H1 (cell line): ENCODE data around the gene GPSM3.

ENCODE experiments used
- ASH2L ChIP-seq: fragments of 200-600, 300-600 bp; sonication (generic); IDR thresholded peaks from one replicate; pipeline ENCODE4 v1.7.1; 2017; ENCODE audit warnings: low read length
- FOSL1 ChIP-seq: IDR thresholded peaks from 2 replicates; pipeline ENCODE4 v1.6.1; 2011; ENCODE audit warnings: mild to moderate bottlenecking, low read depth, low read length, moderate library complexity; ENCODE audit not compliant: insufficient read depth
- GABPA ChIP-seq: IDR thresholded peaks from 2 replicates; pipeline ENCODE4 v1.6.1; 2011; ENCODE audit warnings: mild to moderate bottlenecking, low read length, moderate library complexity, borderline replicate concordance; ENCODE audit not compliant: insufficient read depth
- KDM1A ChIP-seq: fragments of 200-600, 300-600 bp; sonication (generic); IDR thresholded peaks from 2 replicates; pipeline ENCODE4 v1.7.1; 2016; ENCODE audit warnings: mild to moderate bottlenecking, low read length, borderline replicate concordance
- POLR2A ChIP-seq, 2 experiments: IDR thresholded peaks; 1 replicate in 1 of 2; 2 replicates in 1 of 2; pipeline ENCODE4 v1.6.1; 2011; ENCODE audit warnings: low read depth in 2 of 2, low read length in 2 of 2, mild to moderate bottlenecking in 2 of 2; ENCODE audit errors: control extremely low read depth in 1 of 2
- TAF1 ChIP-seq: IDR thresholded peaks from 2 replicates; pipeline ENCODE4 v1.6.1; 2011; ENCODE audit warnings: mild to moderate bottlenecking, low read depth, low read length
- ZNF274 ChIP-seq: IDR thresholded peaks from 2 replicates; pipeline ENCODE4 v1.7.0; 2012; ENCODE audit warnings: low read length, borderline replicate concordance; ENCODE audit errors: extremely low read depth
- TF ChIP-seq, protein P1 (sequence below), 3 experiments: IDR thresholded peaks; 1 replicate in 2 of 3; 2 replicates in 1 of 3; pipeline versions ENCODE4 v1.5.1 to v1.6.1; 2011; ENCODE audit warnings: low read length in 3 of 3, mild to moderate bottlenecking in 3 of 3, inconsistent platforms in 2 of 3, low read depth in 1 of 3, moderate library complexity in 1 of 3; ENCODE audit not compliant: insufficient read depth in 1 of 3; ENCODE audit errors: control extremely low read depth in 1 of 3
- TF ChIP-seq, protein P2 (sequence below): IDR thresholded peaks from 2 replicates; pipeline ENCODE4 v1.6.1; 2012; ENCODE audit warnings: inconsistent platforms

DNA sequence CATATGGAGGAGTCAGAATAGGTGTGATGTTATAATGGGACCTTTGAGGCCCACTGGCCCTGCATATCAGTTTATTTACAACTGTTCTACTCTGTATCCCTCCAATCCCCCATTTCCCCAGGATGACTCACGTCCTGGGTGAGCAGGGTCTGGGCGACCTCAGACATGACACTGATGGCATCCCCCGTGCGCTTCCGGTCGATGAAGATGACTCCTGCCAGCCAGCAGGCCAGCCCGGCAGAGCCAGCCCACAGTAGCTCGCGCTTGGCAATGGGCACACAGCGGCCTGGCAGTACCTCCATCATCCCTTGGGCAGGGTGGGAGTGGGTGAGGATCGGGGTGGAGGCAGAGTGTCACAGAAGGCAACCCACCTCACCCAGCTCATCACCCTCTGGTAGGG, 22.1 kb downstream of the GPSM3 start:
- TF ChIP-seq GABPA (no peak), FOSL1 (no peak), TAF1 (no peak), ASH2L (no peak), POLR2A (IDR thresholded peaks at IDR 0.05; ENCODE audit: control extremely low read depth in 1 of 2, low read depth in 2 of 2, low read length in 2 of 2) (no peak), ZNF274 (no peak), KDM1A (no peak)
- TF ChIP-seq, protein P1, sequence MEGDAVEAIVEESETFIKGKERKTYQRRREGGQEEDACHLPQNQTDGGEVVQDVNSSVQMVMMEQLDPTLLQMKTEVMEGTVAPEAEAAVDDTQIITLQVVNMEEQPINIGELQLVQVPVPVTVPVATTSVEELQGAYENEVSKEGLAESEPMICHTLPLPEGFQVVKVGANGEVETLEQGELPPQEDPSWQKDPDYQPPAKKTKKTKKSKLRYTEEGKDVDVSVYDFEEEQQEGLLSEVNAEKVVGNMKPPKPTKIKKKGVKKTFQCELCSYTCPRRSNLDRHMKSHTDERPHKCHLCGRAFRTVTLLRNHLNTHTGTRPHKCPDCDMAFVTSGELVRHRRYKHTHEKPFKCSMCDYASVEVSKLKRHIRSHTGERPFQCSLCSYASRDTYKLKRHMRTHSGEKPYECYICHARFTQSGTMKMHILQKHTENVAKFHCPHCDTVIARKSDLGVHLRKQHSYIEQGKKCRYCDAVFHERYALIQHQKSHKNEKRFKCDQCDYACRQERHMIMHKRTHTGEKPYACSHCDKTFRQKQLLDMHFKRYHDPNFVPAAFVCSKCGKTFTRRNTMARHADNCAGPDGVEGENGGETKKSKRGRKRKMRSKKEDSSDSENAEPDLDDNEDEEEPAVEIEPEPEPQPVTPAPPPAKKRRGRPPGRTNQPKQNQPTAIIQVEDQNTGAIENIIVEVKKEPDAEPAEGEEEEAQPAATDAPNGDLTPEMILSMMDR (IDR thresholded peaks at IDR 0.05; ENCODE audit: control extremely low read depth in 1 of 3, insufficient read depth in 1 of 3, low read depth in 1 of 3, low read length in 3 of 3) = no peak
- TF ChIP-seq, protein P2, sequence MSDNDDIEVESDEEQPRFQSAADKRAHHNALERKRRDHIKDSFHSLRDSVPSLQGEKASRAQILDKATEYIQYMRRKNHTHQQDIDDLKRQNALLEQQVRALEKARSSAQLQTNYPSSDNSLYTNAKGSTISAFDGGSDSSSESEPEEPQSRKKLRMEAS = no peak
